Activated CD4-positive, alpha-beta T cell treated with anti-CD3 and anti-CD28 coated beads, Interleukin-2, amount 10 ng/mL, durations not matched to agents 7 days and 5 days (primary cell): ENCODE measurements around the gene GOLGA8N. TPM values are rescaled to one million over a fixed set of nuclear protein-coding genes. Genes with fewer than 3 reads are reported as not detected.
"Not testable (repeated sequence)": the region's sequence is repeated elsewhere in the genome, so short reads cannot be mapped to it uniquely, and the experiment has no call there.

Experiments
- CTCF ChIA-PET: fragments of 350-600 bp; sonication (Branson Sonifier 250); formaldehyde crosslinking; loops from one replicate; lab custom pipeline; 2021; ENCODE audit warnings: antibody characterized with exemption; lab: Charles Lee
- POLR2A ChIA-PET: fragments of 350-600 bp; sonication (Branson Sonifier 250); formaldehyde crosslinking; loops from one replicate; lab custom pipeline; 2021; ENCODE audit warnings: antibody characterized with exemption; lab: Charles Lee
- DNase-seq: peaks from one replicate; pipeline ENCODE4 v3.0.0-alpha.2; 2020
- H3K27ac Mint-ChIP-seq: one replicate; pipeline ENCODE4 v1.8.0; 2021; ENCODE audit warnings: mild to moderate bottlenecking, moderate library complexity, mixed read lengths
- H3K27me3 Mint-ChIP-seq: one replicate; pipeline ENCODE4 v1.8.0; 2021; ENCODE audit warnings: mixed read lengths
- H3K36me3 Mint-ChIP-seq: one replicate; pipeline ENCODE4 v1.8.0; 2021; ENCODE audit warnings: low read depth, mixed read lengths
- H3K4me1 Mint-ChIP-seq: one replicate; pipeline ENCODE4 v1.8.0; 2021; ENCODE audit warnings: mixed read lengths
- H3K4me3 Mint-ChIP-seq: one replicate; pipeline ENCODE4 v1.8.0; 2021; ENCODE audit warnings: mild to moderate bottlenecking, moderate library complexity, mixed read lengths
- H3K9me3 Mint-ChIP-seq: one replicate; pipeline ENCODE4 v1.8.0; 2021; ENCODE audit warnings: mixed read lengths
- total RNA-seq, 2 experiments: library from RNA; stranded (reverse); gene quantifications; one replicate each; pipeline ENCODE4 v1.2.3, GENCODE V29; 2021

GOLGA8N gene
- 1 to 10 TPM; 8.1 to 9.2 TPM for total RNA-seq

DNA sequence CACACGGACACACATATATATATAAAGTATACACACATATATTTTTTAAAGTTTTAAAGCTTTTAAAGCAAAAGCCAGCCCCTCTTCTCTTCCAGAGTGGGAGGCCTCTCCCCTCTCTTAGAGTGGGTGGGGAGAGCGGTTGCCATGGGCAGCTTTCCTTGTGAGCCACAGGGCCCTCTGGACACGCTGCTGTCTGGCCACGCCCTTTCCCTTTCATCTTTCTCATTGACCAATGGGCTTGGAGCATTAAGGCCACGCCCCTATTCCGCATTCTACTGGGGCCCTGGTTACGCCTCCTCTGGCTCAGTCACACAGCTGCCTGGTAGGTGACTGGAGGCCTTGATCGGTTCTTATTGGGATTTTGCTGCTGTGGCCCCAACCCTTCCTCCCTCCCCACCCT, at the start of gene GOLGA8N:
Gene GOLGA8N, plus strand, starts transcription at position 306 of the 400 bp plus-strand sequence.
- H3K27me3 Mint-ChIP-seq, H3K27ac Mint-ChIP-seq, H3K9me3 Mint-ChIP-seq, H3K4me1 Mint-ChIP-seq, H3K36me3 Mint-ChIP-seq, POLR2A ChIA-PET, DNase-seq, CTCF ChIA-PET, H3K4me3 Mint-ChIP-seq: not testable (repeated sequence)

- H3K9me3 Mint-ChIP-seq, H3K36me3 Mint-ChIP-seq, H3K27me3 Mint-ChIP-seq, POLR2A ChIA-PET, CTCF ChIA-PET, H3K27ac Mint-ChIP-seq, H3K4me1 Mint-ChIP-seq, H3K4me3 Mint-ChIP-seq, DNase-seq: not testable (repeated sequence)
These were observed 49.8 kb upstream of the GOLGA8N start for GRCh38 chr15:32543456-32543855.

GRCh38 chr15:32545129-32545528, 48.1 kb upstream of the GOLGA8N start:
- DNase-seq, H3K27me3 Mint-ChIP-seq, POLR2A ChIA-PET, CTCF ChIA-PET, H3K36me3 Mint-ChIP-seq, H3K9me3 Mint-ChIP-seq, H3K4me1 Mint-ChIP-seq, H3K4me3 Mint-ChIP-seq, H3K27ac Mint-ChIP-seq: not testable (repeated sequence)

- H3K36me3 Mint-ChIP-seq, H3K27ac Mint-ChIP-seq, H3K4me1 Mint-ChIP-seq, DNase-seq, H3K27me3 Mint-ChIP-seq, H3K4me3 Mint-ChIP-seq, POLR2A ChIA-PET, CTCF ChIA-PET, H3K9me3 Mint-ChIP-seq: not testable (repeated sequence)
These were observed 38.7 kb upstream of the GOLGA8N start for GRCh38 chr15:32554587-32554986.

DNA sequence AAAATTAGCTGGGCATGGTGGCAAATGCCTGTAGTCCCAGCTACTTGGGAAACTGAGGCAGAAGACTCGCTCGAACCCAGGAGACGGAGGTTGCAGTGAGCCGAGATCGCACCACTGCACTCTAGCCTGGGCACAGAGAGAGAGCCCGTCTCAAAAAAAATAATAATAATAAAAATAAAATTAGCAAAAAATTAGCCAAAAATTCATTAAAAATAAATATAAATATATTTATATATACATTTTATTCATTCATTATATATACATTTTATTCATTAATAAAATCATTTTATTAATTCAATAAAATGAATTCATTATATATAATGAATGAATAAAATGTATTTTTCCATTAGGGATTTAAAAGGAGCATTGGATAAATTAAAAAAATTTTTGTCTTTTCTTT, 31.1 kb upstream of the GOLGA8N start:
- POLR2A ChIA-PET, H3K36me3 Mint-ChIP-seq, H3K9me3 Mint-ChIP-seq, H3K27me3 Mint-ChIP-seq, CTCF ChIA-PET, H3K4me3 Mint-ChIP-seq, H3K27ac Mint-ChIP-seq, DNase-seq, H3K4me1 Mint-ChIP-seq: not testable (repeated sequence)

GRCh38 chr15:32568988-32569387, 24.3 kb upstream of the GOLGA8N start:
- CTCF ChIA-PET, H3K27me3 Mint-ChIP-seq, DNase-seq, H3K9me3 Mint-ChIP-seq, H3K27ac Mint-ChIP-seq, POLR2A ChIA-PET, H3K4me3 Mint-ChIP-seq, H3K36me3 Mint-ChIP-seq, H3K4me1 Mint-ChIP-seq: not testable (repeated sequence)

DNA sequence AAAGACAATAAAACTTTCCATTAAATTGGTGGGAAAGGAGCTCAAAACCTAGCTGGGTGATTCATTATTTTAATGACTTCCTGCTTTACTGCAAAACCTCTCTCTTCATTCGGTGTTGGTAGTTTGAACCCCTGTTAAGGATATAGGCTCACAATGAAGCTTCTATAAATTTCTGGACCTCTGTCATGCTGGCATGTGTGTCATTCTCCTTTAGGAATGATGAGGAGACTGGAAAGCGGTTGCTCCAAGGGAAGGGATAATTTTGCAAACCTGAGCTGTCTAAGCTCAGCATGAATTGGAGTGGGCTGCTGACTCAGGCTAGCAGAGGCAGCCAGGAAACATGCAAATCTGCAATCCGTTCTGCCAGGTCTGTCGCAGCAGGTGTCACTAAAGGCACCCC, 14.8 kb upstream of the GOLGA8N start:
- H3K27ac Mint-ChIP-seq, result peak overlapping the region; percentile 56
- CTCF ChIA-PET, H3K9me3 Mint-ChIP-seq, H3K4me1 Mint-ChIP-seq, H3K27me3 Mint-ChIP-seq, DNase-seq, H3K36me3 Mint-ChIP-seq, H3K4me3 Mint-ChIP-seq, POLR2A ChIA-PET: not testable (repeated sequence)

GRCh38 chr15:32585844-32586243, 7.4 kb upstream of the GOLGA8N start:
- H3K9me3 Mint-ChIP-seq, result not testable (repeated sequence)

GRCh38 chr15:32609518-32609917, 16.3 kb downstream of the GOLGA8N start:
- H3K27ac Mint-ChIP-seq, H3K4me3 Mint-ChIP-seq, H3K4me1 Mint-ChIP-seq, CTCF ChIA-PET, H3K9me3 Mint-ChIP-seq, H3K36me3 Mint-ChIP-seq, POLR2A ChIA-PET, H3K27me3 Mint-ChIP-seq, DNase-seq: not testable (repeated sequence)

More at GRCh38 chr15:32585844-32586243, 7.4 kb upstream of the GOLGA8N start:
- CTCF ChIA-PET, H3K36me3 Mint-ChIP-seq, H3K4me3 Mint-ChIP-seq, H3K27ac Mint-ChIP-seq, H3K27me3 Mint-ChIP-seq, H3K4me1 Mint-ChIP-seq, POLR2A ChIA-PET, DNase-seq: not testable (repeated sequence)

GRCh38 chr15:32610719-32611118, 17.5 kb downstream of the GOLGA8N start:
- H3K9me3 Mint-ChIP-seq, CTCF ChIA-PET, POLR2A ChIA-PET, H3K27ac Mint-ChIP-seq, H3K4me1 Mint-ChIP-seq, H3K36me3 Mint-ChIP-seq, H3K4me3 Mint-ChIP-seq, H3K27me3 Mint-ChIP-seq: not testable (repeated sequence)
- DNase-seq, result peak; percentile 32

DNA sequence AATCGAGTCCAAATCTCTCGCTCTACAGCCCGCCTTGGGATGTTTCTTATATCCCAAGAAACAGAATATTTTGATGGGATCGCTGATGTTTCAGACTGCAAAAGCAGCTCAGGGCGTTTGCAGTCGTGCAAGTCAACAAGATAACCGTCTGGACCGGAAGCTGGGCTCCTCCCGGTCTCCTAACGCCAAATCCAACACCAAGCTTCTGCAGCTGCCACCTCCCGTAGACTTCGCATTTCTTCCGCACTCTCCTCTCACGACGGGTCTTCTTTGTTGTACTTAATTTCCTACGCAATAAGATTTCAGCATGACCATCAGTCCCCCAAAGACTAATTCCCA, 21.4 kb downstream of the GOLGA8N start:
- CTCF ChIA-PET, DNase-seq: not testable (repeated sequence)

GRCh38 chr15:32615051-32615870, 22.0 kb downstream of the GOLGA8N start, which contains the start of gene ARHGAP11A:
TSS of gene ARHGAP11A (plus strand) at chr15:32615504. CDS start at chr15:32616212, 708 bp downstream.
- H3K9me3 Mint-ChIP-seq, H3K27me3 Mint-ChIP-seq, CTCF ChIA-PET, POLR2A ChIA-PET: not testable (repeated sequence)
- peaks cover 25% of the 10 kb centered on the region for H3K36me3 Mint-ChIP-seq
- peak; percentile 89 for DNase-seq
- H3K27ac Mint-ChIP-seq, result peak within 1 kb of the TSS; percentile 99
- peak within 1 kb of the TSS; percentile 100 for H3K4me3 Mint-ChIP-seq
- H3K4me1 Mint-ChIP-seq, result peaks cover 22% of the 10 kb centered on the region

More for the DNA sequence above, 21.4 kb downstream of the GOLGA8N start:
- H3K27me3 Mint-ChIP-seq, H3K9me3 Mint-ChIP-seq, POLR2A ChIA-PET: not testable (repeated sequence)
- Mint-ChIP-seq H3K4me1 (peaks cover 20% of the 10 kb centered on the region), H3K36me3 (peaks cover 25% of the 10 kb centered on the region), H3K27ac (peak overlapping the region; percentile 99), H3K4me3 (peak overlapping the region; percentile 100)

- peak; percentile 14 for DNase-seq
- Mint-ChIP-seq H3K4me3 (peak overlapping the region; percentile 100), H3K27ac (peak overlapping the region; percentile 99), H3K4me1 (peaks cover 19% of the 10 kb centered on the region), H3K36me3 (peaks cover 25% of the 10 kb centered on the region)
- H3K27me3 Mint-ChIP-seq, POLR2A ChIA-PET, H3K9me3 Mint-ChIP-seq, CTCF ChIA-PET: not testable (repeated sequence)
These were observed 22.7 kb downstream of the GOLGA8N start for GRCh38 chr15:32615871-32616426.

DNA sequence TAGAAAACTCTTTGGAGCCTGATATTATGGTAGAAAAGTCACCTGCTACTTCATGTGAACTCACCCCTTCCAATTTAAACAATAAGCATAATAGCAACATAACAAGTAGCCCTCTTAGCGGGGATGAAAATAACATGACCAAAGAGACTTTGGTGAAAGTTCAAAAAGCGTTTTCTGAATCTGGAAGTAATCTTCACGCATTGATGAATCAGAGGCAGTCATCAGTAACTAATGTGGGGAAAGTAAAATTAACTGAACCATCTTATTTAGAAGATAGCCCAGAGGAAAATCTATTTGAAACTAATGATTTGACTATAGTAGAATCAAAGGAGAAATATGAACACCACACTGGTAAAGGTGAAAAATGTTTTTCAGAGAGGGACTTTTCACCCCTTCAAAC, 43.2 kb downstream of the GOLGA8N start:
- Mint-ChIP-seq H3K9me3 (no peaks in the 10 kb centered on the region), H3K4me1 (peaks cover 9% of the 10 kb centered on the region), H3K4me3 (no peak overlapping the region), H3K27ac (no peak overlapping the region), H3K36me3 (peaks cover 67% of the 10 kb centered on the region), H3K27me3 (no peaks in the 10 kb centered on the region)
- DNase-seq, result no peak
- POLR2A ChIA-PET, result no interaction called here
- CTCF ChIA-PET, result no interaction called here
